Measurements from ENCODE around the gene PRKRIP1.

DNA sequence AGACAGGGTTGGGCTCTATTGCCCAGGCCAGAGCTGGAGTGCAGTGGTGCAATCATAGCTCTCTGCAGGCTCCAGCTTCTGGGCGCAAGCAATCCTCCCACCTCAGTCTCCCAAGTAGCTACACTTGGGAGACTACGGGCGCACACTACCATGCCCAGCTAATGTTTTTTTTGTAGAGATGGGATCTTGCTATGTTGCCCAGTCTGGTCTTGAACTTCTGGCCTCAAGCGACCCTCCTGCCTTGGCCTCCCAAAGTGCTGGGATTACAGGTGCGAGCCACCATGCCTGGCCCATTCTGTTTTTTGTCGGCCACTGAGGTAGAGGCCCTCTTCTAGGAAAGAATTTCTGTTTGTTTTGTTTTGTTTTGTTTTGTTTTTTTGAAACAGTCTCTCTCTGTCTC is 56.3 kb downstream of the PRKRIP1 start:
- TF ChIP-seq NANOG (IDR thresholded peaks at IDR 0.05; ENCODE audit: borderline replicate concordance) (no peak), EZH2 (IDR thresholded peaks at IDR 0.05; ENCODE audit: low read depth, unreplicated experiment) (no peak), ZNF114 (CRISPR knock-in tag; IDR thresholded peaks at IDR 0.05) (no peak), JUNB (IDR thresholded peaks at IDR 0.05; ENCODE audit: unreplicated experiment) (no peak), CREB1 (CRISPR knock-in tag; IDR thresholded peaks at IDR 0.05; ENCODE audit: low read depth) (no peak), EZH2phosphoT487 (IDR thresholded peaks at IDR 0.05; ENCODE audit: unreplicated experiment) (no peak)
- TF ChIP-seq, protein P1, sequence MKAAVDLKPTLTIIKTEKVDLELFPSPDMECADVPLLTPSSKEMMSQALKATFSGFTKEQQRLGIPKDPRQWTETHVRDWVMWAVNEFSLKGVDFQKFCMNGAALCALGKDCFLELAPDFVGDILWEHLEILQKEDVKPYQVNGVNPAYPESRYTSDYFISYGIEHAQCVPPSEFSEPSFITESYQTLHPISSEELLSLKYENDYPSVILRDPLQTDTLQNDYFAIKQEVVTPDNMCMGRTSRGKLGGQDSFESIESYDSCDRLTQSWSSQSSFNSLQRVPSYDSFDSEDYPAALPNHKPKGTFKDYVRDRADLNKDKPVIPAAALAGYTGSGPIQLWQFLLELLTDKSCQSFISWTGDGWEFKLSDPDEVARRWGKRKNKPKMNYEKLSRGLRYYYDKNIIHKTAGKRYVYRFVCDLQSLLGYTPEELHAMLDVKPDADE (IDR thresholded peaks at IDR 0.05): no peak
- TF ChIP-seq, protein P2, sequence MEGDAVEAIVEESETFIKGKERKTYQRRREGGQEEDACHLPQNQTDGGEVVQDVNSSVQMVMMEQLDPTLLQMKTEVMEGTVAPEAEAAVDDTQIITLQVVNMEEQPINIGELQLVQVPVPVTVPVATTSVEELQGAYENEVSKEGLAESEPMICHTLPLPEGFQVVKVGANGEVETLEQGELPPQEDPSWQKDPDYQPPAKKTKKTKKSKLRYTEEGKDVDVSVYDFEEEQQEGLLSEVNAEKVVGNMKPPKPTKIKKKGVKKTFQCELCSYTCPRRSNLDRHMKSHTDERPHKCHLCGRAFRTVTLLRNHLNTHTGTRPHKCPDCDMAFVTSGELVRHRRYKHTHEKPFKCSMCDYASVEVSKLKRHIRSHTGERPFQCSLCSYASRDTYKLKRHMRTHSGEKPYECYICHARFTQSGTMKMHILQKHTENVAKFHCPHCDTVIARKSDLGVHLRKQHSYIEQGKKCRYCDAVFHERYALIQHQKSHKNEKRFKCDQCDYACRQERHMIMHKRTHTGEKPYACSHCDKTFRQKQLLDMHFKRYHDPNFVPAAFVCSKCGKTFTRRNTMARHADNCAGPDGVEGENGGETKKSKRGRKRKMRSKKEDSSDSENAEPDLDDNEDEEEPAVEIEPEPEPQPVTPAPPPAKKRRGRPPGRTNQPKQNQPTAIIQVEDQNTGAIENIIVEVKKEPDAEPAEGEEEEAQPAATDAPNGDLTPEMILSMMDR (conservative IDR thresholded peaks at IDR 0.05; ENCODE audit: low read depth in 2 of 2): no peak
- TF ChIP-seq, protein P3, sequence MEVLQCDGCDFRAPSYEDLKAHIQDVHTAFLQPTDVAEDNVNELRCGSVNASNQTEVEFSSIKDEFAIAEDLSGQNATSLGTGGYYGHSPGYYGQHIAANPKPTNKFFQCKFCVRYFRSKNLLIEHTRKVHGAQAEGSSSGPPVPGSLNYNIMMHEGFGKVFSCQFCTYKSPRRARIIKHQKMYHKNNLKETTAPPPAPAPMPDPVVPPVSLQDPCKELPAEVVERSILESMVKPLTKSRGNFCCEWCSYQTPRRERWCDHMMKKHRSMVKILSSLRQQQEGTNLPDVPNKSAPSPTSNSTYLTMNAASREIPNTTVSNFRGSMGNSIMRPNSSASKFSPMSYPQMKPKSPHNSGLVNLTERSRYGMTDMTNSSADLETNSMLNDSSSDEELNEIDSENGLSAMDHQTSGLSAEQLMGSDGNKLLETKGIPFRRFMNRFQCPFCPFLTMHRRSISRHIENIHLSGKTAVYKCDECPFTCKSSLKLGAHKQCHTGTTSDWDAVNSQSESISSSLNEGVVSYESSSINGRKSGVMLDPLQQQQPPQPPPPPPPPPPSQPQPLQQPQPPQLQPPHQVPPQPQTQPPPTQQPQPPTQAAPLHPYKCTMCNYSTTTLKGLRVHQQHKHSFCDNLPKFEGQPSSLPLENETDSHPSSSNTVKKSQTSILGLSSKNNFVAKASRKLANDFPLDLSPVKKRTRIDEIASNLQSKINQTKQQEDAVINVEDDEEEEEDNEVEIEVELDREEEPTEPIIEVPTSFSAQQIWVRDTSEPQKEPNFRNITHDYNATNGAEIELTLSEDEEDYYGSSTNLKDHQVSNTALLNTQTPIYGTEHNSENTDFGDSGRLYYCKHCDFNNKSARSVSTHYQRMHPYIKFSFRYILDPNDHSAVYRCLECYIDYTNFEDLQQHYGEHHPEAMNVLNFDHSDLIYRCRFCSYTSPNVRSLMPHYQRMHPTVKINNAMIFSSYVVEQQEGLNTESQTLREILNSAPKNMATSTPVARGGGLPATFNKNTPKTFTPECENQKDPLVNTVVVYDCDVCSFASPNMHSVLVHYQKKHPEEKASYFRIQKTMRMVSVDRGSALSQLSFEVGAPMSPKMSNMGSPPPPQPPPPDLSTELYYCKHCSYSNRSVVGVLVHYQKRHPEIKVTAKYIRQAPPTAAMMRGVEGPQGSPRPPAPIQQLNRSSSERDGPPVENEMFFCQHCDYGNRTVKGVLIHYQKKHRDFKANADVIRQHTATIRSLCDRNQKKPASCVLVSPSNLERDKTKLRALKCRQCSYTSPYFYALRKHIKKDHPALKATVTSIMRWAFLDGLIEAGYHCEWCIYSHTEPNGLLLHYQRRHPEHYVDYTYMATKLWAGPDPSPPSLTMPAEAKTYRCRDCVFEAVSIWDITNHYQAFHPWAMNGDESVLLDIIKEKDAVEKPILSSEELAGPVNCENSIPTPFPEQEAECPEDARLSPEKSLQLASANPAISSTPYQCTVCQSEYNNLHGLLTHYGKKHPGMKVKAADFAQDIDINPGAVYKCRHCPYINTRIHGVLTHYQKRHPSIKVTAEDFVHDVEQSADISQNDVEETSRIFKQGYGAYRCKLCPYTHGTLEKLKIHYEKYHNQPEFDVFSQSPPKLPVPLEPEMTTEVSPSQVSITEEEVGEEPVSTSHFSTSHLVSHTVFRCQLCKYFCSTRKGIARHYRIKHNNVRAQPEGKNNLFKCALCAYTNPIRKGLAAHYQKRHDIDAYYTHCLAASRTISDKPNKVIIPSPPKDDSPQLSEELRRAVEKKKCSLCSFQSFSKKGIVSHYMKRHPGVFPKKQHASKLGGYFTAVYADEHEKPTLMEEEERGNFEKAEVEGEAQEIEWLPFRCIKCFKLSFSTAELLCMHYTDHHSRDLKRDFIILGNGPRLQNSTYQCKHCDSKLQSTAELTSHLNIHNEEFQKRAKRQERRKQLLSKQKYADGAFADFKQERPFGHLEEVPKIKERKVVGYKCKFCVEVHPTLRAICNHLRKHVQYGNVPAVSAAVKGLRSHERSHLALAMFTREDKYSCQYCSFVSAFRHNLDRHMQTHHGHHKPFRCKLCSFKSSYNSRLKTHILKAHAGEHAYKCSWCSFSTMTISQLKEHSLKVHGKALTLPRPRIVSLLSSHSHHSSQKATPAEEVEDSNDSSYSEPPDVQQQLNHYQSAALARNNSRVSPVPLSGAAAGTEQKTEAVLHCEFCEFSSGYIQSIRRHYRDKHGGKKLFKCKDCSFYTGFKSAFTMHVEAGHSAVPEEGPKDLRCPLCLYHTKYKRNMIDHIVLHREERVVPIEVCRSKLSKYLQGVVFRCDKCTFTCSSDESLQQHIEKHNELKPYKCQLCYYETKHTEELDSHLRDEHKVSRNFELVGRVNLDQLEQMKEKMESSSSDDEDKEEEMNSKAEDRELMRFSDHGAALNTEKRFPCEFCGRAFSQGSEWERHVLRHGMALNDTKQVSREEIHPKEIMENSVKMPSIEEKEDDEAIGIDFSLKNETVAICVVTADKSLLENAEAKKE (CRISPR knock-in tag; IDR thresholded peaks at IDR 0.05): no peak

Measured in GM23338 (cell line).